ENCODE data around the gene HCRTR2. TPM values are rescaled to one million over a fixed set of nuclear protein-coding genes. Genes with fewer than 3 reads are reported as not detected.
"Not testable (repeated sequence)": the region's sequence is repeated elsewhere in the genome, so short reads cannot be mapped to it uniquely, and the experiment has no call there.

The HCRTR2 gene
- not detected for total RNA-seq

DNA sequence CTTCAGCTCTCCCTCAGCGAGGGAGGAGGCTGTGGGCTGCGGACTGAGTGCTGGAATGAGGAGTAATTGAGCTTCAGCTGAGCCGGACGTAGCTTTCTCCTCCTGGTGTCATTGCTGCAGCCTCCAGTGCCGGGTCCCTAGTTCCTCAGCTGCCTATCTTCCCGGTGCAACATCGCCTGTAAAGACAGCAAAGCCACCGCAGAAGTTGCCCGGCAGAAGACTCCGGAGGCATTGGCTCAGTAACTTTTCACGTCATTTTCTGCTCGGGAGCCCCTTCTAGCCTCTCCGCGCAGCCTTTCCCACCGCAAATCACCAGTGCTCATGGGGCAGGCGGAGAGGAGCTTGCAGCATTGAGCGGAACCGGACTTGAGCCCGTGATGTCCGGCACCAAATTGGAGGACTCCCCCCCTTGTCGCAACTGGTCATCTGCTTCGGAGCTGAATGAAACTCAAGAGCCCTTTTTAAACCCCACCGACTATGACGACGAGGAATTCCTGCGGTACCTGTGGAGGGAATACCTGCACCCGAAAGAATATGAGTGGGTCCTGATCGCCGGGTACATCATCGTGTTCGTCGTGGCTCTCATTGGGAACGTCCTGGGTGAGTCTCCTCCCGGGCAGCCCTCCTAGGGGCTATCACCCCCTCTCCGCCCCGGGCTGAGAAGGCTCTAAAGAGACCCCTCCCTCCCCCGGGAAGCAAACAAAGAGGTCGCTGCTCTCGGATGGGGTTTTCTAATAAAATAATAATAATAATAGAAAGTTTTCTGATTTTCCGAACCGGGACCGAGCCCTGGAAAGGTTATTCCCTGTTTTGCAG, at the start of gene HCRTR2:
Gene HCRTR2, plus strand, starts transcription at position 305 of the 816 bp plus-strand sequence. Its CDS starts 73 bp downstream, at position 378.
- H3K36me3 Mint-ChIP-seq, result no peaks in the 10 kb centered on the region
- no peak within 1 kb of the TSS for H3K27ac Mint-ChIP-seq
- CTCF ChIA-PET, result no interaction called here
- no peaks in the 10 kb centered on the region for H3K27me3 Mint-ChIP-seq
- no peaks in the 10 kb centered on the region for H3K4me1 Mint-ChIP-seq
- no peak within 1 kb of the TSS for H3K4me3 Mint-ChIP-seq
- ATAC-seq (no peak), DNase-seq (no peak)
- H3K9me3 Mint-ChIP-seq (ENCODE audit: low read depth), result no peaks in the 10 kb centered on the region

DNA sequence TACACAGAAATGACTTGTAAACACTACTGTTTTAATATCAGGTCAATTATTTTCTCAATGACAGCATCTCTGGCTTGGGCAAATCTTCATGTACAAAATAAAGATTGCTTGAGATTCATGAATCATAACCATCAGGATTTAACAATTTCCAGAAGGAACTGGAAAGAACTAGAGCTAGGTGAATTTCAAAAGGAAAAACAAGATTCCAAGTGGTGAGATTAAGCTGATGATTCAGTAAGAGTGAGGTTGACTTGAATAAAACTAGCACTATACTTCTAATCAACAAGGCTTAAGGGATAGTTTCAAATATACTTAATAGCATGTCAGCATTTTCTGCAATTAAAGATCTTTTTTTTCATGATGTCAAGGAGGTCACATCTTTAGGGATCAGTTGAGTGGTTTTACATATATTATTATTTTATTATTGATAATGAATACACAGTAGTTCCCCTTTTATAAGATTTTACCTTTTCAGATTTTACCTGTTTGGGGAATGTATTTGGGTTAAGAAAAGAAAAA, 43.5 kb upstream of the HCRTR2 start:
- CTCF ChIA-PET, result no interaction called here
- peaks cover 12% of the 10 kb centered on the region for H3K9me3 Mint-ChIP-seq (ENCODE audit: low read depth)
- H3K27ac Mint-ChIP-seq, result no peak overlapping the region
- H3K4me3 Mint-ChIP-seq, result no peak overlapping the region
- ATAC-seq, result no peak
- no peaks in the 10 kb centered on the region for H3K27me3 Mint-ChIP-seq
- no peak for DNase-seq
- no peaks in the 10 kb centered on the region for H3K36me3 Mint-ChIP-seq
- H3K4me1 Mint-ChIP-seq, result no peaks in the 10 kb centered on the region

DNA sequence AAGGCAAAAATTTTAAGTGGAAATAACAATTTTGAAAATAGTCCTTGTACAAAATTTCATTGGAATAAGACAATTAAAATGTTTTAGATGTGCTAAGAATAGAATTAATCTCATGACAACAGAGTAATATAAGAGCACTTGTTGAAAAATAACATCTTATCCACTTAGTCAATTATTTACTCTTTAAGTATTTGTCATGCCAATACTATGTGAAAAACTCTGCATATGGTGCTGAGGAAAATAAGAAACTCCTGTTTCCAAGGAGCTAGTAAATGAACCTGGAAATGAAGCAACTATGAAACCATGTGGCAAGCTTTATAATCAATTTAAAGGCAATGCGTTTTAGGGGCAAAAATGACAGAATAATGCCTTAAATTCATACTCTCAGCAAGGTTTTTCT, 42.7 kb upstream of the HCRTR2 start:
- no peak for DNase-seq
- H3K27me3 Mint-ChIP-seq, result no peaks in the 10 kb centered on the region
- peaks cover 12% of the 10 kb centered on the region for H3K9me3 Mint-ChIP-seq (ENCODE audit: low read depth)
- no peak overlapping the region for H3K27ac Mint-ChIP-seq
- CTCF ChIA-PET, result no interaction called here
- H3K36me3 Mint-ChIP-seq, result no peaks in the 10 kb centered on the region
- H3K4me1 Mint-ChIP-seq, result no peaks in the 10 kb centered on the region
- ATAC-seq, result no peak
- H3K4me3 Mint-ChIP-seq, result no peak overlapping the region

DNA sequence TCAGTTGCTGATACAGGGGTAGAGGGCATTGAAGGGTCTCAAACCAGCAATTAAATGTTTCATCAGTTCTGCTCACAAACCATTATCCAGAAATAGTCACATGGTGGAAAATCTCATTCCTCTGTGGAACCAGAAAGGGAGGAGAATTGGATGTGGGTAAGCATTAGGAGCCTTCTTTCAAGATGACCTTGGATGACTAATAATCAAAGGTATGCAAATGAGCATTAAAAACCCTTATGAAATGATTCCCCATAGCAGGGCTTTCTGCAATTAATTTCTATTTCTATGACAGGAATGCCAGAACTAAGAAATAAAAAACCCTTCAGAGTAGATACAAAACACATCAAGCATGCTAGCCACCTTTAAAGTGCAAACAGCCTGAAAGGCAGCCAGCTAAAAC, 37.4 kb upstream of the HCRTR2 start:
- Mint-ChIP-seq H3K36me3 (no peaks in the 10 kb centered on the region), H3K9me3 (ENCODE audit: low read depth) (peaks cover 7% of the 10 kb centered on the region), H3K27me3 (no peaks in the 10 kb centered on the region), H3K4me1 (no peaks in the 10 kb centered on the region), H3K27ac (no peak overlapping the region), H3K4me3 (no peak overlapping the region)
- DNase-seq (no peak), ATAC-seq (no peak)
- CTCF ChIA-PET, result no interaction called here

DNA sequence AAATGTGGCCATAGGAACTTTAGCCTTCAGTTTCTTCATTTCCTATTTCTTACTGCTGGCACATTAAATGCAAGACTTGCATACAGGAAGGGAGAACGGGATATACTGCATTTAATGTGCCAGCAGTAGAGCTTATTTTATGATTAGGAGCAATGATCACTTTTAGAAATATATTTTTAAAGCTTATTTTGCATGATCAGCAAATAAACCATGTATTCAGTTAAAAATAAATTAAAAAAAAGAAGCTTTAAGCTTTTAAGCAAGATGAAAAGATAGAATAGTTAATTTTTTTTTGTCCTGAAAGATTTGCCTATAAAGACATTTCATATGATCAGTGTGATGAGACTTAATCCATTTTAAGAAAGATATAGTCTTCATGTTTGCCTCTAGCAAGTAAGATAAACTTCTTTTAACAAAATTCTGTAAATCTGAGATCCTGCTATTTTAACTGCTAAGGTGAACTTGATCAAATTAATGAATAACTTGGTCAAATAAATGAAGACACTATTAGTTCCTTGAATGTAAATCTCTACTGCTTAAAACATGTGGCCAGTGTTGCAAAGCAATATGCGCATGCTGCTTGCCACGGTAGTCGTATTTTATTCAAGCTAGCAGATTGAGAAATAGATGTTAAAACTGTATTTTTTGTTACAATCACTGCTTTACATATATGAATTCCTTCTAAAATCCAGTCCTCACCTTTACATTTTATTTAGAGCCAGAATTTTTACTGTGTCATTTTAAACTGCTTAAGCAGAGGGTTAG, 36.2 kb upstream of the HCRTR2 start:
- ATAC-seq (no peak), DNase-seq (no peak)
- CTCF ChIA-PET, result no interaction called here
- H3K4me1 Mint-ChIP-seq, result no peaks in the 10 kb centered on the region
- H3K9me3 Mint-ChIP-seq (ENCODE audit: low read depth), result peaks cover 7% of the 10 kb centered on the region
- H3K27ac Mint-ChIP-seq, result no peak overlapping the region
- H3K4me3 Mint-ChIP-seq, result no peak overlapping the region
- no peaks in the 10 kb centered on the region for H3K27me3 Mint-ChIP-seq
- H3K36me3 Mint-ChIP-seq, result no peaks in the 10 kb centered on the region

DNA sequence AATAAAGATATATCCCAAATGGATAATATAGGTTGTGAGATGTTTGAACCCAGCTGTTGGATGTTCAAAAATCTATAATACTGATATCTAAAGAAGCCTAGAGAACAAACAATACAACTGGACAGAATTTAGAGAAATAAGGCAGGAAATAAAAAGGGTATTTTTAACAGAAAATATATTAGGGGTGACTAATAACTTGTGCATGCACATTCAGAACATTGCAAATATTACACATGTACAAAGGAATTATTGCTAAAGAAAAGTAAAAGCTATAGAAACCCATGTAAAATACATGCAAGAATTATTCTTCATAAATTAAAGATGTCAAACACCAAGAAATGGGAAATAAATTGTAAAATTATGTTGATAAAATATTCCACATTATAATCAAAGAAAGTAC, 32.7 kb upstream of the HCRTR2 start:
- no peaks in the 10 kb centered on the region for H3K36me3 Mint-ChIP-seq
- H3K4me3 Mint-ChIP-seq, result no peak overlapping the region
- no peaks in the 10 kb centered on the region for H3K27me3 Mint-ChIP-seq
- peaks cover 7% of the 10 kb centered on the region for H3K9me3 Mint-ChIP-seq (ENCODE audit: low read depth)
- H3K4me1 Mint-ChIP-seq, result no peaks in the 10 kb centered on the region
- ATAC-seq (no peak), DNase-seq (no peak)
- CTCF ChIA-PET, result no interaction called here
- no peak overlapping the region for H3K27ac Mint-ChIP-seq

DNA sequence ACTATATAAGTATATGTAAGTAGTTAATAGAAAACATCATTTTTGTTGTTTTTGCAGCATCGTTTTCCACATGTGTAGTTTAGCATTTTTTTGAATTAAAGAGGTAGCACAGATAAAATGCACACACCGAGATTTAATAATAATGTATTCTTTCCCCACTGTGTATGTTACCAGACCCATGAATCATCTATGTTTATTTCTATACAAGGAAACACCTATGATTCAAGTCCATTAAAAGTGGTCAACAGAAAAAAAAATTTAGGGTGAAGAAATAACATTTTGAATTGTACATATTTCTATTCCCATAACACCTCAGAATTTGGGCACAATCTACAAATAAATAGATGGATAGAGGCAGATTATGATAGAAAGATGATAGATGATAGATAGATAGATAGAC, 31.7 kb upstream of the HCRTR2 start:
- Mint-ChIP-seq H3K4me1 (no peaks in the 10 kb centered on the region), H3K27me3 (no peaks in the 10 kb centered on the region), H3K36me3 (no peaks in the 10 kb centered on the region), H3K27ac (no peak overlapping the region), H3K4me3 (no peak overlapping the region), H3K9me3 (ENCODE audit: low read depth) (peaks cover 7% of the 10 kb centered on the region)
- DNase-seq, result no peak
- CTCF ChIA-PET, result no interaction called here
- ATAC-seq, result no peak

DNA sequence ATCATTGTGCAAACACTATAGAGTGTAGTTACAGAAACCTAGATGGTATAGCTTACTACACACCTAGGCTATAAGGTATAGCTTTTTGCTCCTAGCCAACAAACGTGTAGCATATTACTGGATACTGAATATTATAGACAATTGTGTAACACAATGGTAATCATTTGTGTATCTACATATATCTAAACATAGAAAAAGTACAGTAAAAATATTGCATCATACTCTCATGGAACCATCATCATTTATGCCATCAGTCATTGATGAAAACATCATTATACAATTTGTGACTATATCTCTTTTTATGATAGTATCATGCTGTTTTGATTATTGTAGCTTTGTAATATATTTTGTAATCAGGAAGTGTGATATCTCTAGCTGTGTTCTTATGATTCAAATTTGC, 21.0 kb upstream of the HCRTR2 start:
- ATAC-seq, result no peak
- no peak overlapping the region for H3K27ac Mint-ChIP-seq
- H3K9me3 Mint-ChIP-seq (ENCODE audit: low read depth), result peaks cover 10% of the 10 kb centered on the region

DNA sequence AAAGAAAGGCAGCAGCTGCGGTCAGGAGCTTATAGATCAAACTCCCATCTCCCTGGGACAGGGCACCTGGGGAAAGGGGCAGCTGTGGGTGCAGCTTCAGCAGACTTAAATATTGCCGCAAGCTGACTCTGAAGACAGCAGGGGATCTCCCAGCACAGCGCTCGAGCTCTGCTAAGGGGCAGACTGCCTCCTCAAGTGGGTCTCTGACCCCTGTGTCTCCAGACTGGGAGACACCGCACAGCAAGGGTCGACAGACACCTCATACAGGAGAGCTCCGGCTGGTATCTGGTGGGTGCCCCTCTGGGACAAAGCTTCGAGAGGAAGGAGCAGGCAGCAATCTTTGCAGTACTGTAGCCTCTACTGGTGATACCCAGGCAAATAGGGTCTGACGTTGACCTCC, 15.5 kb upstream of the HCRTR2 start:
- H3K27ac Mint-ChIP-seq, DNase-seq, H3K36me3 Mint-ChIP-seq, H3K27me3 Mint-ChIP-seq, H3K4me1 Mint-ChIP-seq, ATAC-seq, CTCF ChIA-PET, H3K4me3 Mint-ChIP-seq: not testable (repeated sequence)
- peaks cover 21% of the 10 kb centered on the region for H3K9me3 Mint-ChIP-seq (ENCODE audit: low read depth)

More for the DNA sequence above, 21.0 kb upstream of the HCRTR2 start:
- no peak overlapping the region for H3K4me3 Mint-ChIP-seq
- no peak for DNase-seq
- CTCF ChIA-PET, result no interaction called here
- H3K36me3 Mint-ChIP-seq, result no peaks in the 10 kb centered on the region
- no peaks in the 10 kb centered on the region for H3K4me1 Mint-ChIP-seq
- H3K27me3 Mint-ChIP-seq, result no peaks in the 10 kb centered on the region

DNA sequence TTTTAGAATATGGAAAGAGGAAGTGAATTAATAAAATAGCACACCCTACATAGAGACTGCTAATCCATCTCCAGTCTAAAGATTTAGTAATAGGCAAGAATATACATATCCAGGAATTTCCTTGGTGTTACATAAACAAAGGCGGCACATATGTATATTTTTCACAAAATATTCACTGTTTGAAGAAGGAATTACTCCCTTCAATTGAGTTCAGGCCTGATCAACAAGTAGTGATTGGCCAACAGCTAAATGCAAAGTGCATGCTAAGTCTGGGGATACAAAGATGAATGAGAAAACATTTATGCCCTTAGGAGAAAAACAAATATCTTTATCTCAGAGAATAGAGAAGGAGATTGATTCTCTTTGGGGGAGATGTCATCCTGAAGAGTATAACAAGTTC, 6.5 kb upstream of the HCRTR2 start:
- no peaks in the 10 kb centered on the region for H3K36me3 Mint-ChIP-seq
- H3K4me1 Mint-ChIP-seq, result no peaks in the 10 kb centered on the region
- CTCF ChIA-PET, result no interaction called here
- peaks cover 8% of the 10 kb centered on the region for H3K9me3 Mint-ChIP-seq (ENCODE audit: low read depth)
- no peak overlapping the region for H3K27ac Mint-ChIP-seq
- DNase-seq, result no peak
- ATAC-seq, result no peak
- H3K4me3 Mint-ChIP-seq, result no peak overlapping the region
- no peaks in the 10 kb centered on the region for H3K27me3 Mint-ChIP-seq

DNA sequence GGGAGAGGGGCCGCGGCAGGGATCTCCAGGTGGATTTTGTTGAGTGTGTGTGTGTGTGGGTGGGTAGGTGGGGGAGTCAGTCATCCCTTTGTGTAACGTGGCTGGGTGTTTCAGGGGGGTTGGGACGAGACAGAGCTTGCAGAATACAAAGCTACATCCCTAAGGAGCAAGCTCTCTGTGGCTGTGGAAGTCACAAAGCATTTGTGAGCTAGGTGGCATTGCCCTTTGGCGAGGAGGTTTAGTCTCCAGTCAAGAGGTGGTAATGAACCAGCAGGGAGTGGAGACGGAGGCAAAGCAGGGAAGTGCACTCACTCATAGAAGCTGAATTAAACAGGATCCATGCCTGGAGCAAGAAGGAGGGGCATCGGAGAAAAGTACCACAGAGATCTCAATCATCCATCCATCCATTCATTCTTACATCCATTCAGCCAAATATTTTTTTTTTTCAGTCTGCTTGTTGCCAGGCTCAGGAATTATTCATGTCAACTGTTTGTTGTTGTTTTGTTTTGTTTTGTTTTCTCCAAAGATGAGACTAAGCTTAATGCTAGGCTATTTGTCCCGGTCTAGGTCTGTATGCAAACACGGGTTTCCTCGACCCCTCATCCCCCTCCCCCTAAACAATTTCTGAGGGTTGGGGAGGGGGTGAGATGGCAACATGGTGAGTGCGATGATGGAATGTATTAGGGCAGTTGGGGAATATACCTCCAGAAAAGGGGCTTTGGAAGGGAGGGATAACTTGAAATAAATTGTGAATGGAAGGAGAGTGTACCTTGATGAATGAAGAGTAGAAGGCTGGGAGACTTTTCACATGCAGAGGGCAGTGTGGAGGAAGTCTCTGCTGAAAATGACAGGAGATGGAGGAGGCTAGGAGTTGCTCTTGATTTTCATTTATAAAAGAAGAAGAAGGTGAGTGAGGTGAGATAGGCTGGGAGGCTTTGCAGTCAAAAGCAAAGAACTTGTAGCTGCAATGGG, 1.0 kb downstream of the HCRTR2 start:
- CTCF ChIA-PET, result no interaction called here
- H3K9me3 Mint-ChIP-seq (ENCODE audit: low read depth), result no peaks in the 10 kb centered on the region
- no peaks in the 10 kb centered on the region for H3K27me3 Mint-ChIP-seq
- no peak overlapping the region for H3K27ac Mint-ChIP-seq
- H3K4me3 Mint-ChIP-seq, result no peak overlapping the region
- DNase-seq (no peak), ATAC-seq (no peak)
- no peaks in the 10 kb centered on the region for H3K36me3 Mint-ChIP-seq
- H3K4me1 Mint-ChIP-seq, result no peaks in the 10 kb centered on the region

DNA sequence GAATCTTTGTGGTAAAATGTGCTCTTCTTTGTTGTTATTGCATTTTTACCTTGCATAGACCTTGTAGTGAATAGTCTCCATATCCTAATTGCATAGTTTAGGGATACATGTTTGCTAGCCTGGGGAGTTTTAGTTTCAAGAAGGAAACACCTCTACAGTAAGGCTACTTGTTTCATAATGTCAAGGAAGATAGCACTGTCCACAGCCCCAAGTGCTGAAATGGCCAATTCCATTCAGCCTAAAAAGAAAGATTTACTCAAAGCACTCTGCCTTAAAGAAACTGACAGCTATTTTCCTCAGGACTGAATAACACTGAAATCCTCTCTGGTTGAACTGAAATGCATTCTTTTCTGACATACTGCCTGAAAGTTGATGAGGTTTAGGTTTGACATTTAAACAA, 2.6 kb downstream of the HCRTR2 start:
- no peak for ATAC-seq
- Mint-ChIP-seq H3K4me3 (no peak overlapping the region), H3K9me3 (ENCODE audit: low read depth) (no peaks in the 10 kb centered on the region), H3K27ac (no peak overlapping the region), H3K27me3 (no peaks in the 10 kb centered on the region), H3K36me3 (no peaks in the 10 kb centered on the region), H3K4me1 (no peaks in the 10 kb centered on the region)
- CTCF ChIA-PET, result no interaction called here
- no peak for DNase-seq

DNA sequence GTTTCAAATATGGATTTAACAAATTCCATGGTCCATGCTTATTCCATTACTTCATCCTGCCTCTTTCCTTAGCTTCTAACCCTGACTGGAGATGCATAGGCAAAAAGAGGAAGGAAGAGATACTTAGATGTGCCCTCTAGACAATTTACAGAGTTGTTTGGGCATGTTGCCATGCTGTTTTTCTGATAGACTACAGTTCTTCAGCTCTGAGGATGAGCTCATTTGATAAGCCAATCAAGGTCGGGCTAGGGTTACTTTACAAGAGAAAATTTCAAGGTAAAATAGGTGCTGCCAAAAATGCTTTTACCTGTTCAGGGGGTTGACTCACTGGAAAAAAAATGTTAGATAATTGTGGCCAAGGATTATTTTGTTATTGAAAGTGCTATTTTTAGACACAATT, 5.9 kb downstream of the HCRTR2 start:
- Mint-ChIP-seq H3K36me3 (no peaks in the 10 kb centered on the region), H3K27ac (no peak overlapping the region), H3K27me3 (no peaks in the 10 kb centered on the region), H3K9me3 (ENCODE audit: low read depth) (peaks cover 3% of the 10 kb centered on the region), H3K4me3 (no peak overlapping the region), H3K4me1 (no peaks in the 10 kb centered on the region)
- CTCF ChIA-PET, result no interaction called here
- no peak for ATAC-seq
- DNase-seq, result no peak

All from activated CD8-positive, alpha-beta memory T cell treated with anti-CD3 and anti-CD28 coated beads, Interleukin-2, amount 10 ng/mL, durations not matched to agents 7 days and 5 days (primary cell).